ENCODE results near the gene COL2A1.

Gene COL2A1

GRCh38 chr12:48043771-48044170 lies 39.5 kb upstream of the COL2A1 start:
- no peak overlapping the region for H3K27ac ChIP-seq (ENCODE audit: low read length)
- no peak overlapping the region for H2AFZ ChIP-seq (ENCODE audit: low read depth, low read length)
- H3K4me3 ChIP-seq (ENCODE audit: low read length) = no peak overlapping the region
- H3K4me1 ChIP-seq (ENCODE audit: low read length) = 0 out of 2 replicates have a peak, but pooled peaks cover 5% of the 10 kb centered on the region
- no peaks in the 10 kb centered on the region for H3K27me3 ChIP-seq (ENCODE audit: low read depth, low read length)
- no peaks in the 10 kb centered on the region for H3K79me2 ChIP-seq (ENCODE audit: low read length)
- peaks cover 34% of the 10 kb centered on the region for H3K36me3 ChIP-seq (replicated peaks; ENCODE audit: low read depth, low read length)
- no peak overlapping the region for H3K9ac ChIP-seq (ENCODE audit: low read length)
- H3K4me2 ChIP-seq (ENCODE audit: low read length) = no peak overlapping the region
- H3K9me3 ChIP-seq (ENCODE audit: insufficient read depth, low read length) = no peaks in the 10 kb centered on the region
- TF ChIP-seq, protein P1, sequence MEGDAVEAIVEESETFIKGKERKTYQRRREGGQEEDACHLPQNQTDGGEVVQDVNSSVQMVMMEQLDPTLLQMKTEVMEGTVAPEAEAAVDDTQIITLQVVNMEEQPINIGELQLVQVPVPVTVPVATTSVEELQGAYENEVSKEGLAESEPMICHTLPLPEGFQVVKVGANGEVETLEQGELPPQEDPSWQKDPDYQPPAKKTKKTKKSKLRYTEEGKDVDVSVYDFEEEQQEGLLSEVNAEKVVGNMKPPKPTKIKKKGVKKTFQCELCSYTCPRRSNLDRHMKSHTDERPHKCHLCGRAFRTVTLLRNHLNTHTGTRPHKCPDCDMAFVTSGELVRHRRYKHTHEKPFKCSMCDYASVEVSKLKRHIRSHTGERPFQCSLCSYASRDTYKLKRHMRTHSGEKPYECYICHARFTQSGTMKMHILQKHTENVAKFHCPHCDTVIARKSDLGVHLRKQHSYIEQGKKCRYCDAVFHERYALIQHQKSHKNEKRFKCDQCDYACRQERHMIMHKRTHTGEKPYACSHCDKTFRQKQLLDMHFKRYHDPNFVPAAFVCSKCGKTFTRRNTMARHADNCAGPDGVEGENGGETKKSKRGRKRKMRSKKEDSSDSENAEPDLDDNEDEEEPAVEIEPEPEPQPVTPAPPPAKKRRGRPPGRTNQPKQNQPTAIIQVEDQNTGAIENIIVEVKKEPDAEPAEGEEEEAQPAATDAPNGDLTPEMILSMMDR (IDR thresholded peaks at IDR 0.05; ENCODE audit: low read depth, low read length) = no peak
- TF ChIP-seq EZH2phosphoT487 (IDR thresholded peaks at IDR 0.05; ENCODE audit: low read depth) = no peak
- no peaks in the 10 kb centered on the region for H4K20me1 ChIP-seq (ENCODE audit: insufficient read depth, low read length)

DNA sequence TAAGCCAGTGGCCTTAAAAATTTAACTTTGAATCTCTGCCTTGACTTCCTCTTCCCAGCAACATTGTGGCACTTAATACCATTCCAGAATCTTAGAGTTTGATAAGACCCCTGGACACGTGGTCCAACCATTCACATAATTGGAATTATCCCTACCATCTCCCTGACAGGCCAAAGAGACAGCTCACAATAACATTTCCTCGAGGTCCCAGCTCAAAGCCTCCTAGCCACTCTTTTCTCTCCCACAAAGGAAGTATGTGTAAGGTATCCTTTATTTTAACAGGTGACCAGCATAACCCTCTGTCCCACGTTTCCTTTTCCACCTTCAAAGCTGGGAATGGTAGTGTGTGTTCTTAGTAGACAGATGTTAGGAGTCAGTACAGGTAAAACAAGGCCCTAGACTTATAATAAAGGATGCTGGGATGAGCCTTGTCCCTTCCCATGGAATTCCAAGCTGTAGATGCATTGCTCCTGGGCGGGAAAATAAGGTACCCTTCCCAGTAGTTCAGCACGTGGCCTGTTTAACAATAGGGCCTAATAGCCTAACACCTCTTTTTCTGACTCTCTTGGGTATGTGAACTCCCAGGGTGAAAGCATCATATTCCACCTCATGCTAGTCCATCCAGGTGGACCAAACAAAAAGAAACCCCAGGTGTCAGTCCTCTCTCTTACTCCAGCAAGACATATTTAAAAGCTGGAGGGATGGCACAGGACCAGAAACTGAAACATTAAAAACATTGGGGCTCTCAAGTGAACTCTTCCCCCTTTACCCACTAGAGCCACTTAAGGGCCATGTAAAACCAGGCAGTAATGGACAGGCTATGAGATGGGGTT lies 37.5 kb upstream of the COL2A1 start:
- Histone ChIP-seq H3K4me3 (ENCODE audit: low read length) (no peak overlapping the region), H3K27ac (ENCODE audit: low read length) (no peak overlapping the region), H3K36me3 (replicated peaks; ENCODE audit: low read depth, low read length) (peaks cover 26% of the 10 kb centered on the region), H3K4me2 (ENCODE audit: low read length) (no peak overlapping the region), H3K4me1 (ENCODE audit: low read length) (0 out of 2 replicates have a peak, but pooled peaks cover 5% of the 10 kb centered on the region), H3K9ac (ENCODE audit: low read length) (no peak overlapping the region), H3K9me3 (ENCODE audit: insufficient read depth, low read length) (no peaks in the 10 kb centered on the region), H3K27me3 (ENCODE audit: low read depth, low read length) (no peaks in the 10 kb centered on the region), H3K79me2 (ENCODE audit: low read length) (no peaks in the 10 kb centered on the region), H4K20me1 (ENCODE audit: insufficient read depth, low read length) (no peaks in the 10 kb centered on the region), H2AFZ (ENCODE audit: low read depth, low read length) (no peak overlapping the region)
- no peak for TF ChIP-seq EZH2phosphoT487 (IDR thresholded peaks at IDR 0.05; ENCODE audit: low read depth)
- TF ChIP-seq, protein P1 (IDR thresholded peaks at IDR 0.05; ENCODE audit: low read depth, low read length) = no peak

GRCh38 chr12:48040354-48040753 lies 36.1 kb upstream of the COL2A1 start:
- H3K4me3 ChIP-seq (ENCODE audit: low read length) = no peak overlapping the region
- H3K79me2 ChIP-seq (ENCODE audit: low read length) = no peaks in the 10 kb centered on the region
- H3K9me3 ChIP-seq (ENCODE audit: insufficient read depth, low read length) = no peaks in the 10 kb centered on the region
- no peak overlapping the region for H3K27ac ChIP-seq (ENCODE audit: low read length)
- H3K27me3 ChIP-seq (ENCODE audit: low read depth, low read length) = no peaks in the 10 kb centered on the region
- no peaks in the 10 kb centered on the region for H4K20me1 ChIP-seq (ENCODE audit: insufficient read depth, low read length)
- H3K36me3 ChIP-seq (replicated peaks; ENCODE audit: low read depth, low read length) = peaks cover 15% of the 10 kb centered on the region
- H3K9ac ChIP-seq (ENCODE audit: low read length) = no peak overlapping the region
- H2AFZ ChIP-seq (ENCODE audit: low read depth, low read length) = no peak overlapping the region
- 0 out of 2 replicates have a peak, but pooled peaks cover 5% of the 10 kb centered on the region for H3K4me1 ChIP-seq (ENCODE audit: low read length)
- TF ChIP-seq, protein P1 (IDR thresholded peaks at IDR 0.05; ENCODE audit: low read depth, low read length) = no peak
- TF ChIP-seq EZH2phosphoT487 (IDR thresholded peaks at IDR 0.05; ENCODE audit: low read depth) = no peak
- H3K4me2 ChIP-seq (ENCODE audit: low read length) = no peak overlapping the region

DNA sequence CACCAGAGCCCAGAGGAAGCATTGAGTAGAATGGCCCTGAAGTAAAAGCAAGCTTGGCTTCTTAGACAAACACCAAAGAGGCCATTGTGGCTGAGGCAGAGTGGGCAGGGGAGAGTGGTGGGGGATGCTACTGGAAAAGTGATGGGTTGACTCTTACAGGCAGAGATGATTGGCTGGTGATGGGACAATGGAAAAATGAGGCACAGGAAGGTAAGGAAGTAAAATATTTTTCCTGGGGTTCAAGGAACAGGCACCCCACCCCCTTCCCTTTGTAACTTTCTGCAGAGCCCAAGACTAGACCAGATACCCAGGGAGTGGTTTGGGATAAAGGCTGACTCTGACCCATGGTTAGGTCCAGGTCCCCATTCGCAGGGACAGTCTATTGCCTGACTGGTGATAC lies 34.9 kb upstream of the COL2A1 start:
- Histone ChIP-seq H3K27me3 (ENCODE audit: low read depth, low read length) (no peaks in the 10 kb centered on the region), H2AFZ (ENCODE audit: low read depth, low read length) (no peak overlapping the region), H3K4me1 (ENCODE audit: low read length) (0 out of 2 replicates have a peak, but pooled peaks cover 5% of the 10 kb centered on the region), H3K27ac (ENCODE audit: low read length) (no peak overlapping the region), H3K4me3 (ENCODE audit: low read length) (no peak overlapping the region), H3K36me3 (replicated peaks; ENCODE audit: low read depth, low read length) (peaks cover 9% of the 10 kb centered on the region), H3K79me2 (ENCODE audit: low read length) (no peaks in the 10 kb centered on the region), H3K9me3 (ENCODE audit: insufficient read depth, low read length) (no peaks in the 10 kb centered on the region), H4K20me1 (ENCODE audit: insufficient read depth, low read length) (no peaks in the 10 kb centered on the region), H3K4me2 (ENCODE audit: low read length) (no peak overlapping the region), H3K9ac (ENCODE audit: low read length) (no peak overlapping the region)
- no peak for TF ChIP-seq EZH2phosphoT487 (IDR thresholded peaks at IDR 0.05; ENCODE audit: low read depth)
- TF ChIP-seq, protein P1 (IDR thresholded peaks at IDR 0.05; ENCODE audit: low read depth, low read length) = no peak
